AG09319 (cell line): ENCODE results near the gene TMEM201.

ENCODE experiments used
- DNase-seq: peaks from one replicate; pipeline ENCODE4 v3.0.0-alpha.2; 2010; ENCODE audit warnings: low read depth; ENCODE audit errors: extremely low read depth
- CTCF ChIP-seq: IDR thresholded peaks from 2 replicates; pipeline ENCODE4 v1.5.1; 2011; ENCODE audit warnings: low read depth, mild to moderate bottlenecking, inconsistent platforms, low read length, moderate library complexity

Gene TMEM201

GRCh38 chr1:9602794-9603167 is 14.1 kb downstream of the TMEM201 start:
- TF ChIP-seq CTCF: no peak
- DNase-seq: no peak

GRCh38 chr1:9603307-9603706 is 14.6 kb downstream of the TMEM201 start:
- no peak for TF ChIP-seq CTCF
- DNase-seq: no peak

- no peak for TF ChIP-seq CTCF
- no peak for DNase-seq
Observed at GRCh38 chr1:9603766-9604753, 15.3 kb downstream of the TMEM201 start.

- no peak for DNase-seq
- no peak for TF ChIP-seq CTCF
Observed at GRCh38 chr1:9604836-9605235, 16.1 kb downstream of the TMEM201 start.

- DNase-seq: no peak
- TF ChIP-seq CTCF: no peak
Observed at GRCh38 chr1:9605946-9606455, 17.3 kb downstream of the TMEM201 start.

- TF ChIP-seq CTCF: no peak
- DNase-seq: no peak
Observed at GRCh38 chr1:9606458-9606857, 17.7 kb downstream of the TMEM201 start.

GRCh38 chr1:9606948-9607347 is 18.2 kb downstream of the TMEM201 start:
- no peak for TF ChIP-seq CTCF
- no peak for DNase-seq
